Raji (cell line): ENCODE measurements around the gene SNRNP48.

ENCODE experiments used
- POLR2A ChIP-seq: IDR thresholded peaks from 2 replicates; pipeline ENCODE4 v1.6.1; 2011; ENCODE audit warnings: low read depth, low read length, control low read depth; ENCODE audit not compliant: insufficient read depth

The SNRNP48 gene

GRCh38 chr6:7589949-7590917 is at the start of gene SNRNP48:
SNRNP48 (plus strand) TSS chr6:7590198; CDS start chr6:7590258, 60 bp downstream.
- TF ChIP-seq POLR2A = peak; percentile 92

GRCh38 chr6:7540595-7540994 is 49.4 kb upstream of the SNRNP48 start:
- TF ChIP-seq POLR2A = no peak

GRCh38 chr6:7541175-7542064 is 48.6 kb upstream of the SNRNP48 start, which contains the start of gene DSP:
DSP (plus strand) TSS chr6:7541671; CDS start chr6:7541916, 245 bp downstream.
- no peak for TF ChIP-seq POLR2A

GRCh38 chr6:7542065-7542873 is 47.7 kb upstream of the SNRNP48 start:
- TF ChIP-seq POLR2A = no peak

- no peak for TF ChIP-seq POLR2A
Measured at GRCh38 chr6:7542874-7543624, 46.9 kb upstream of the SNRNP48 start.

GRCh38 chr6:7543789-7544424 is 46.1 kb upstream of the SNRNP48 start:
- TF ChIP-seq POLR2A = no peak

- no peak for TF ChIP-seq POLR2A
Measured at GRCh38 chr6:7544597-7544996, 45.4 kb upstream of the SNRNP48 start.

GRCh38 chr6:7545316-7546019 is 44.5 kb upstream of the SNRNP48 start:
- TF ChIP-seq POLR2A = no peak

- TF ChIP-seq POLR2A = no peak
Measured at GRCh38 chr6:7546020-7546369, 44.0 kb upstream of the SNRNP48 start.

- no peak for TF ChIP-seq POLR2A
Measured at GRCh38 chr6:7546383-7546782, 43.6 kb upstream of the SNRNP48 start.

GRCh38 chr6:7546896-7547295 is 43.1 kb upstream of the SNRNP48 start:
- no peak for TF ChIP-seq POLR2A

GRCh38 chr6:7547315-7547714 is 42.7 kb upstream of the SNRNP48 start:
- TF ChIP-seq POLR2A = no peak

GRCh38 chr6:7550433-7550801 is 39.6 kb upstream of the SNRNP48 start:
- TF ChIP-seq POLR2A = no peak
